Peyer's patch (tissue), 4 donors: ENCODE measurements around the gene APH1A.

Source experiments
- POLR2A ChIP-seq, 2 donors: fragments of 450-650 bp; IDR thresholded peaks; one replicate each; pipeline ENCODE4 v1.5.1; 2017; ENCODE audit warnings: antibody characterized with exemption in 2 of 2, mild to moderate bottlenecking in 2 of 2, moderate library complexity in 2 of 2
- TF ChIP-seq, protein P1 (sequence below), 6 experiments: fragments of 450-650 bp in 4 of 6; fragments of 200-600 bp in 2 of 6; sonication (generic) in 1 of 6; IDR thresholded peaks; one replicate each; pipeline ENCODE4 v1.5.1; 2017 to 2019; ENCODE audit warnings: antibody characterized with exemption in 6 of 6, mild to moderate bottlenecking in 3 of 6, moderate library complexity in 1 of 6

DNA sequence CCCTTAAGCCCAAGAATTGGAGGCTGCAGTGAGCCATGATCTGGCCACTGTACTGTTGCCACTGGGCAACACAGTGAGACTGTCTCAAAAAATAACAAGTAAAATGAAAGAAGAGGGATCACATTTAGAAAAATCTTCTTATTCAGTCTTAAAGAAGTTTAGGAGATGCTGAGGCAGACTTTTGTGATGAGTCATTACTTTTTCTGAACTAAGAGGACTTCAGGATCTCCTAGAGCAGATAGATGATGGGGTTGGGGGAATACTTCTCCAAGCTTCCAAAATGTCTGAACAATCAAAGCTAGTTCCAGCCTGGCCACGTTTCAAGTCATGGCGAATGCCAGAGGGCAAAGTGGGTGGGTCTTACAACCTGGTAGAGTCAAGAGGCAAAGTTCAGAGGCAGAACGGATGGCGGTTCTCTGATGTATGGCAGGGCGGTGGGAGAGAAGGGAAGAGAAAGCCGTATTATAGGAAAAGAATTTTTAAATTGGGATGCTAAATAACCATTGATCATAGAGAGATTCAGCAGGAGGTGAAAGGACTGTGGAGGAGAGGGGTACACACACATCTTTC is 11.4 kb upstream of the APH1A start:
- TF ChIP-seq, protein P1, sequence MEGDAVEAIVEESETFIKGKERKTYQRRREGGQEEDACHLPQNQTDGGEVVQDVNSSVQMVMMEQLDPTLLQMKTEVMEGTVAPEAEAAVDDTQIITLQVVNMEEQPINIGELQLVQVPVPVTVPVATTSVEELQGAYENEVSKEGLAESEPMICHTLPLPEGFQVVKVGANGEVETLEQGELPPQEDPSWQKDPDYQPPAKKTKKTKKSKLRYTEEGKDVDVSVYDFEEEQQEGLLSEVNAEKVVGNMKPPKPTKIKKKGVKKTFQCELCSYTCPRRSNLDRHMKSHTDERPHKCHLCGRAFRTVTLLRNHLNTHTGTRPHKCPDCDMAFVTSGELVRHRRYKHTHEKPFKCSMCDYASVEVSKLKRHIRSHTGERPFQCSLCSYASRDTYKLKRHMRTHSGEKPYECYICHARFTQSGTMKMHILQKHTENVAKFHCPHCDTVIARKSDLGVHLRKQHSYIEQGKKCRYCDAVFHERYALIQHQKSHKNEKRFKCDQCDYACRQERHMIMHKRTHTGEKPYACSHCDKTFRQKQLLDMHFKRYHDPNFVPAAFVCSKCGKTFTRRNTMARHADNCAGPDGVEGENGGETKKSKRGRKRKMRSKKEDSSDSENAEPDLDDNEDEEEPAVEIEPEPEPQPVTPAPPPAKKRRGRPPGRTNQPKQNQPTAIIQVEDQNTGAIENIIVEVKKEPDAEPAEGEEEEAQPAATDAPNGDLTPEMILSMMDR (IDR thresholded peaks at IDR 0.05): peak in 3 of 6 experiments; percentile 19 to 39 (median 31)
- TF ChIP-seq POLR2A (IDR thresholded peaks at IDR 0.05): peak in 1 of 2 donors; percentile 53
